K562 (cell line): ENCODE data around the gene DAPK1. TPM values are rescaled to one million over a fixed set of nuclear protein-coding genes. Genes with fewer than 3 reads are reported as not detected.

Experiments
- ATAC-seq: fragments of 200-7000 bp; cut with Tn5 transposase; 3 replicates; pipeline ENCODE4 v1.9.1; 2020; ENCODE audit warnings: moderate library complexity
- BruUV-seq: library from RNA; stranded (reverse); fragments of 400-500 nt; replicated peaks from 2 replicates; lab custom pipeline; 2021; lab: Mats Ljungman, UMichigan
- CTCF ChIA-PET: fragments of 300-600 bp; formaldehyde crosslinking; extraction: SDS; loops from one replicate; lab custom pipeline; 2021; ENCODE audit warnings: low intra/inter-chr PET ratio; lab: Yijun Ruan, JAX
- POLR2A ChIA-PET: fragments of 300-600, 350-650 bp; sonication (Branson Sonifier 250); formaldehyde crosslinking; extraction: SDS; loops from one replicate; lab custom pipeline; 2021; ENCODE audit warnings: antibody characterized with exemption, inconsistent platforms; lab: Yijun Ruan, JAX
- DNase-seq, 4 experiments: peaks; one replicate each; pipeline versions ENCODE4 v3.0.0 to v3.0.0-alpha.2; 2011 to 2018; ENCODE audit warnings: low spot score in 3 of 4, mixed read lengths in 3 of 4; ENCODE audit errors: extremely low read depth in 1 of 4
- FAIRE-seq: peaks from 2 replicates; lab custom pipeline; 2011; peaks lifted over from hg19 to GRCh38; lab: Jason Lieb, UNC
- H2AFZ ChIP-seq: 2 replicates; pipeline ENCODE4 v1.6.0; 2011; ENCODE audit warnings: low read depth, low read length, control low read depth, inconsistent platforms
- H3K27ac ChIP-seq: fragments of 200-600 bp; 3 replicates; pipeline ENCODE4 v1.8.0; 2011; ENCODE audit warnings: low read depth, mild to moderate bottlenecking, control low read depth, inconsistent platforms, low read length, moderate library complexity, mixed read lengths; ENCODE audit errors: extremely low read depth
- H3K27me3 ChIP-seq, 2 experiments: fragments of 300-600 bp in 1 of 2; 2 replicates in 1 of 2; 3 replicates in 1 of 2; pipeline versions ENCODE4 v1.6.0 to v1.8.0; 2011; ENCODE audit warnings: inconsistent platforms in 2 of 2, low read length in 2 of 2, mild to moderate bottlenecking in 1 of 2, mixed read lengths in 1 of 2, moderate library complexity in 1 of 2; ENCODE audit not compliant: control insufficient read depth in 2 of 2, insufficient read depth in 2 of 2
- H3K36me3 ChIP-seq: fragments of 300-600 bp; 3 replicates; pipeline ENCODE4 v1.8.0; 2011; ENCODE audit warnings: mild to moderate bottlenecking, low read length, inconsistent platforms; ENCODE audit not compliant: control insufficient read depth, insufficient read depth
- H3K4me1 ChIP-seq, 2 experiments: fragments of 200-600 bp in 1 of 2; replicated peaks in 1 of 2; 2 replicates in 1 of 2; 3 replicates in 1 of 2; pipeline versions ENCODE4 v1.5.1 to v1.8.0; 2011; ENCODE audit warnings: inconsistent platforms in 2 of 2, low read length in 2 of 2, mild to moderate bottlenecking in 1 of 2, mixed read lengths in 1 of 2, moderate library complexity in 1 of 2; ENCODE audit not compliant: control insufficient read depth in 2 of 2, insufficient read depth in 2 of 2
- H3K4me2 ChIP-seq: 2 replicates; pipeline ENCODE4 v1.6.1; 2011; ENCODE audit warnings: low read length, control low read depth, inconsistent platforms, mixed read lengths; ENCODE audit not compliant: insufficient read depth
- H3K4me3 ChIP-seq: fragments of 200-600 bp; sonication (generic), shearing (Covaris generic); 2 replicates; pipeline ENCODE4 v1.5.1; 2016; ENCODE audit warnings: control low read depth, inconsistent platforms
- H3K79me2 ChIP-seq: fragments of 200-600 bp; 3 replicates; pipeline ENCODE4 v1.8.0; 2011; ENCODE audit warnings: low read length, inconsistent platforms; ENCODE audit not compliant: control insufficient read depth, insufficient read depth
- H3K9ac ChIP-seq, 2 experiments: 2 replicates each; pipeline versions ENCODE4 v1.6.0 to v1.6.1; 2011; ENCODE audit warnings: low read depth in 2 of 2, low read length in 2 of 2, control low read depth in 1 of 2, inconsistent platforms in 1 of 2, mild to moderate bottlenecking in 1 of 2, mixed read lengths in 1 of 2; ENCODE audit not compliant: insufficient read depth in 1 of 2
- H3K9me1 ChIP-seq: one replicate; pipeline ENCODE4 v1.6.0; 2011; ENCODE audit warnings: inconsistent platforms, mild to moderate bottlenecking, low read length, moderate library complexity; ENCODE audit not compliant: control insufficient read depth, insufficient read depth
- H3K9me3 ChIP-seq: replicated peaks from 2 replicates; pipeline ENCODE4 v1.5.1; 2011; ENCODE audit warnings: low read depth, low read length, inconsistent platforms; ENCODE audit not compliant: control insufficient read depth, insufficient read depth
- H4K20me1 ChIP-seq: replicated peaks from 2 replicates; pipeline ENCODE4 v1.6.1; 2011; ENCODE audit warnings: low read length, inconsistent platforms, mixed read lengths; ENCODE audit not compliant: control insufficient read depth, insufficient read depth
- ARID4B ChIP-seq: sonication (generic); formaldehyde crosslinking; IDR thresholded peaks from 2 replicates; pipeline ENCODE4 v1.8.0; 2022; ENCODE audit warnings: mild to moderate bottlenecking, missing genetic modification reagents
- CBFB ChIP-seq: sonication (generic); formaldehyde crosslinking; IDR thresholded peaks from 2 replicates; pipeline ENCODE4 v1.4.0; 2020; ENCODE audit warnings: mild to moderate bottlenecking, missing genetic modification reagents
- CTCFL ChIP-seq: IDR thresholded peaks from 2 replicates; pipeline ENCODE4 v1.6.1; 2011; ENCODE audit warnings: borderline replicate concordance, low read depth, mild to moderate bottlenecking, moderate library complexity, low read length; ENCODE audit not compliant: insufficient read depth, poor library complexity, severe bottlenecking
- DDX20 ChIP-seq: fragments of 450-650 bp; IDR thresholded peaks from 2 replicates; pipeline ENCODE4 v1.6.1; 2016; ENCODE audit warnings: missing genetic modification characterization, low read depth, mild to moderate bottlenecking, missing compliant biosample characterization, moderate library complexity
- PHB ChIP-seq: fragments of 250-450 bp; sonication (Bioruptor Pico); IDR thresholded peaks from 2 replicates; pipeline ENCODE4 v1.5.0; 2021
- PHTF2 ChIP-seq: fragments of 250-450 bp; sonication (Bioruptor Pico); IDR thresholded peaks from 2 replicates; pipeline ENCODE4 v1.5.0; 2021; ENCODE audit warnings: mild to moderate bottlenecking
- ZBTB1 ChIP-seq: sonication (generic); formaldehyde crosslinking; IDR thresholded peaks from 2 replicates; pipeline ENCODE4 v1.8.1; 2023; ENCODE audit warnings: missing genetic modification reagents, low read depth, mild to moderate bottlenecking, borderline replicate concordance
- ZFP36 ChIP-seq: fragments of 150-350 bp; IDR thresholded peaks from 2 replicates; pipeline ENCODE4 v1.6.1; 2018; ENCODE audit warnings: low read length, low read depth; ENCODE audit not compliant: partially characterized antibody
- ZNF143 ChIP-seq: sonication (generic); formaldehyde crosslinking; IDR thresholded peaks from 2 replicates; pipeline ENCODE4 v1.9.0; 2022; ENCODE audit warnings: mild to moderate bottlenecking, missing genetic modification reagents
- ZNF274 ChIP-seq: IDR thresholded peaks from 2 replicates; pipeline ENCODE4 v1.6.1; 2011; ENCODE audit warnings: low read depth, mild to moderate bottlenecking, low read length, moderate library complexity, borderline replicate concordance
- ZNF324 ChIP-seq: fragments of 250-450 bp; sonication (Bioruptor Pico); IDR thresholded peaks from 2 replicates; pipeline ENCODE4 v1.4.0; 2020; ENCODE audit warnings: mild to moderate bottlenecking
- ZNF644 ChIP-seq: fragments of 200-800 bp; sonication (Bioruptor generic); IDR thresholded peaks from 2 replicates; pipeline ENCODE4 v1.6.1; 2016; ENCODE audit warnings: low read depth, missing genetic modification characterization, missing compliant biosample characterization
- WGBS: fragments of 100-300 bp; shearing (Covaris generic); methylation state at CpG from one replicate; pipeline ENCODE4 v1.1.6; 2016; ENCODE audit warnings: low coverage, mixed read lengths; ENCODE audit not compliant: insufficient coverage; ENCODE audit errors: missing lambda C conversion rate; 5-methylcytosine and 5-hydroxymethylcytosine counted together
- in situ Hi-C: fragments of 300-500 bp; cut with MboI; formaldehyde crosslinking; loops from 4 replicates; pipeline ENCODE4 v1.15.0; 2018; ENCODE audit warnings: inconsistent platforms, mixed read lengths
- intact Hi-C: fragments of 100-400 bp; cut with micrococcal nuclease; formaldehyde crosslinking; loops from 2 replicates; pipeline ENCODE4 v1.14.2; 2022
- polyA plus RNA-seq, 8 experiments: library from polyadenylated mRNA; depleted of rRNA in 4 of 8; stranded (reverse) in 5 of 8; unstranded in 3 of 8; fragments of >200 nt; fragmentation: Nextera tagmentation in 2 of 8; fragmentation: Illumina TruSeq in 1 of 8; extraction: Ambion mirVana in 2 of 8; extraction: Trizol in 1 of 8; gene quantifications; 2 replicates each; pipeline versions ENCODE4 v1.2.1 to v1.2.3, GENCODE V29; 2011 to 2014; ENCODE audit warnings: inconsistent platforms in 1 of 8, missing spikeins in 1 of 8
- total RNA-seq, 7 experiments: library from RNA; depleted of rRNA in 6 of 7; stranded (reverse); fragments of >200 nt in 6 of 7; fragmentation: Illumina TruSeq in 2 of 7; extraction: Trizol in 2 of 7; gene quantifications; 2 replicates each; pipeline versions ENCODE4 v1.2.1 to v1.2.3, GENCODE V29; 2011 to 2021; ENCODE audit warnings: low replicate concordance in 1 of 7

Gene DAPK1
- total and polyA plus RNA-seq, 9 of the 15 experiments (the other 6 are each of a cell fraction or from before 2014, with no cell fraction given): 1.7 to 26.4 (median 15.8) TPM

GRCh38 chr9:87713278-87713987 lies 215.8 kb downstream of the DAPK1 start:
- FAIRE-seq: peak; percentile 97
- H3K9ac ChIP-seq: peak overlapping the region; percentile 50 to 71; a peak in 3 of 4 replicates
- no peaks in the 10 kb centered on the region for H4K20me1 ChIP-seq
- BruUV-seq: no TSS peak
- peak; percentile 83 for ATAC-seq
- peaks cover 3% of the 10 kb centered on the region for H3K9me1 ChIP-seq
- H3K27ac ChIP-seq: peak overlapping the region; percentile 95
- H3K79me2 ChIP-seq: no peaks in the 10 kb centered on the region
- H3K9me3 ChIP-seq: no peaks in the 10 kb centered on the region
- ChIA-PET POLR2A (interaction anchor here (0.7 to 2.4 kb wide), 4 partner anchors 13 to 91 kb away, joined by 3 to 22 read pairs (median 4); partner anchors contain the start of gene CTSL), CTCF (no interaction called here)
- H3K4me2 ChIP-seq: peak overlapping the region; percentile 61
- intact Hi-C loops (no loop called here), in situ Hi-C loops (no loop called here)
- peak overlapping the region; percentile 62; the same call in 1 of the 2 replicates for H2AFZ ChIP-seq
- H3K4me3 ChIP-seq: no peak overlapping the region
- peaks cover 21 to 49% of the 10 kb centered on the region in 2 experiments; a peak in 4 of 5 replicates for H3K4me1 ChIP-seq
- WGBS: 0% methylated on average over 8 of the region's 11 CpGs
- DNase-seq: peak; percentile 47 to 89 (median 63)
- no peaks in the 10 kb centered on the region for H3K27me3 ChIP-seq
- no peaks in the 10 kb centered on the region; the same call in 2 of the 3 replicates for H3K36me3 ChIP-seq
- TF ChIP-seq ZNF324 (CRISPR knock-in tag): no peak
- no peak for TF ChIP-seq ZNF143
- TF ChIP-seq ZNF274: no peak
- no peak for TF ChIP-seq CTCFL
- TF ChIP-seq ZBTB1 (CRISPR knock-in tag): no peak
- no peak for TF ChIP-seq PHTF2 (CRISPR knock-in tag)
- TF ChIP-seq ARID4B: no peak
- TF ChIP-seq ZNF644 (tag): no peak
- TF ChIP-seq CBFB (CRISPR knock-in tag): no peak; the same call in 1 of the 2 replicates
- peak; percentile 3 for TF ChIP-seq ZFP36
- TF ChIP-seq PHB (CRISPR knock-in tag): no peak
- no peak for TF ChIP-seq DDX20 (tag)
